PC-9 (cell line): ENCODE data around the gene ADORA1. TPM values are rescaled to one million over a fixed set of nuclear protein-coding genes. Genes with fewer than 3 reads are reported as not detected.

Source experiments
- BruUV-seq: library from RNA; stranded (reverse); fragments of 400-500 nt; replicated peaks from 2 replicates; lab custom pipeline; 2021; lab: Mats Ljungman, UMichigan
- CTCF ChIA-PET: fragments of 300-600 bp; sonication (Branson Sonifier 250); formaldehyde crosslinking; loops from one replicate; lab custom pipeline; 2022; ENCODE audit warnings: antibody characterized with exemption; lab: Charles Lee
- POLR2A ChIA-PET: fragments of 300-600 bp; sonication (Branson Sonifier 250); formaldehyde crosslinking; loops from one replicate; lab custom pipeline; 2022; ENCODE audit warnings: antibody characterized with exemption; ENCODE audit not compliant: unreplicated experiment; lab: Charles Lee
- DNase-seq, 2 experiments: peaks; one replicate each; pipeline versions ENCODE4 v3.0.0 to v3.0.0-alpha.2; 2015 to 2022; ENCODE audit warnings: mixed read lengths in 1 of 2
- H2AFZ ChIP-seq: fragments of 200-600 bp; sonication (generic); 2 replicates; pipeline ENCODE4 v1.8.1; 2017; ENCODE audit warnings: antibody characterized with exemption
- H3F3A ChIP-seq: fragments of 200-600 bp; sonication (generic); 2 replicates; pipeline ENCODE4 v1.8.1; 2017; ENCODE audit warnings: antibody characterized with exemption, mild to moderate bottlenecking, low read depth; ENCODE audit not compliant: insufficient read depth
- H3K27ac ChIP-seq: fragments of 200-600 bp; sonication (generic); 2 replicates; pipeline ENCODE4 v1.6.1; 2016; ENCODE audit warnings: mixed run types
- H3K27me3 ChIP-seq: fragments of 200-600 bp; sonication (generic); 2 replicates; pipeline ENCODE4 v1.6.1; 2016; ENCODE audit warnings: low read depth, mixed run types; ENCODE audit not compliant: insufficient read depth
- H3K36me3 ChIP-seq: fragments of 200-600 bp; sonication (generic); 2 replicates; pipeline ENCODE4 v1.6.1; 2016; ENCODE audit warnings: low read depth, mixed run types
- H3K4me1 ChIP-seq: fragments of 200-600 bp; sonication (generic); replicated peaks from 2 replicates; pipeline ENCODE4 v1.6.1; 2016; ENCODE audit warnings: mixed run types; ENCODE audit not compliant: insufficient read depth
- H3K4me2 ChIP-seq: fragments of 200-600 bp; sonication (generic); 2 replicates; pipeline ENCODE4 v1.6.1; 2017; ENCODE audit warnings: mixed run types
- H3K4me3 ChIP-seq: fragments of 200-600 bp; sonication (generic); 2 replicates; pipeline ENCODE4 v1.6.1; 2016; ENCODE audit warnings: mixed run types
- H3K79me2 ChIP-seq: fragments of 200-600 bp; sonication (generic); 2 replicates; pipeline ENCODE4 v1.6.1; 2017; ENCODE audit warnings: low read depth, mixed run types
- H3K9me2 ChIP-seq: fragments of 200-600 bp; sonication (generic); 2 replicates; pipeline ENCODE4 v1.8.1; 2017; ENCODE audit warnings: mild to moderate bottlenecking; ENCODE audit not compliant: insufficient read depth
- H3K9me3 ChIP-seq: fragments of 200-600 bp; sonication (generic); 2 replicates; pipeline ENCODE4 v1.8.1; 2016; ENCODE audit warnings: low read depth; ENCODE audit not compliant: insufficient read depth
- H4K20me1 ChIP-seq: fragments of 200-600 bp; sonication (generic); 2 replicates; pipeline ENCODE4 v1.8.1; 2017; ENCODE audit not compliant: insufficient read depth
- EZH2 ChIP-seq: fragments of 200-600 bp; sonication (generic); IDR thresholded peaks from 2 replicates; pipeline ENCODE4 v1.8.0; 2017; ENCODE audit warnings: antibody characterized with exemption, low read depth
- intact Hi-C: fragments of 100-400 bp; cut with micrococcal nuclease; formaldehyde crosslinking; loops from one replicate; pipeline ENCODE4 v1.10.0; 2022; ENCODE audit not compliant: unreplicated experiment
- total RNA-seq: library from RNA; stranded (reverse); gene quantifications from 2 replicates; pipeline ENCODE4 v1.2.3, GENCODE V29; 2021
- TF ChIP-seq, protein P1 (sequence below): fragments of 200-600 bp; sonication (generic); conservative IDR thresholded peaks from 2 replicates; pipeline ENCODE4 v1.6.1; 2017; ENCODE audit warnings: mixed run types, antibody characterized with exemption, mild to moderate bottlenecking, moderate library complexity

ADORA1 gene
- total RNA-seq, 1 experiment from 2014 or later: 8.3 TPM

GRCh38 chr1:203138066-203138465, 10.5 kb downstream of the ADORA1 start:
- TF ChIP-seq, protein P1, sequence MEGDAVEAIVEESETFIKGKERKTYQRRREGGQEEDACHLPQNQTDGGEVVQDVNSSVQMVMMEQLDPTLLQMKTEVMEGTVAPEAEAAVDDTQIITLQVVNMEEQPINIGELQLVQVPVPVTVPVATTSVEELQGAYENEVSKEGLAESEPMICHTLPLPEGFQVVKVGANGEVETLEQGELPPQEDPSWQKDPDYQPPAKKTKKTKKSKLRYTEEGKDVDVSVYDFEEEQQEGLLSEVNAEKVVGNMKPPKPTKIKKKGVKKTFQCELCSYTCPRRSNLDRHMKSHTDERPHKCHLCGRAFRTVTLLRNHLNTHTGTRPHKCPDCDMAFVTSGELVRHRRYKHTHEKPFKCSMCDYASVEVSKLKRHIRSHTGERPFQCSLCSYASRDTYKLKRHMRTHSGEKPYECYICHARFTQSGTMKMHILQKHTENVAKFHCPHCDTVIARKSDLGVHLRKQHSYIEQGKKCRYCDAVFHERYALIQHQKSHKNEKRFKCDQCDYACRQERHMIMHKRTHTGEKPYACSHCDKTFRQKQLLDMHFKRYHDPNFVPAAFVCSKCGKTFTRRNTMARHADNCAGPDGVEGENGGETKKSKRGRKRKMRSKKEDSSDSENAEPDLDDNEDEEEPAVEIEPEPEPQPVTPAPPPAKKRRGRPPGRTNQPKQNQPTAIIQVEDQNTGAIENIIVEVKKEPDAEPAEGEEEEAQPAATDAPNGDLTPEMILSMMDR: no peak
- no peak for TF ChIP-seq EZH2
- Histone ChIP-seq H3K27me3 (no peaks in the 10 kb centered on the region), H3K4me2 (no peak overlapping the region), H3K9me3 (no peaks in the 10 kb centered on the region), H4K20me1 (no peaks in the 10 kb centered on the region), H3K4me3 (no peak overlapping the region), H3F3A (peaks cover 42% of the 10 kb centered on the region), H2AFZ (no peak overlapping the region), H3K79me2 (peaks cover 24% of the 10 kb centered on the region), H3K36me3 (peaks cover 10% of the 10 kb centered on the region; the same call in 1 of the 2 replicates), H3K27ac (no peak overlapping the region), H3K4me1 (peaks cover 42% of the 10 kb centered on the region), H3K9me2 (no peaks in the 10 kb centered on the region)
- CTCF ChIA-PET: no interaction called here
- intact Hi-C loops: no loop called here
- no TSS peak for BruUV-seq
- no peak for DNase-seq
- POLR2A ChIA-PET: no interaction called here

DNA sequence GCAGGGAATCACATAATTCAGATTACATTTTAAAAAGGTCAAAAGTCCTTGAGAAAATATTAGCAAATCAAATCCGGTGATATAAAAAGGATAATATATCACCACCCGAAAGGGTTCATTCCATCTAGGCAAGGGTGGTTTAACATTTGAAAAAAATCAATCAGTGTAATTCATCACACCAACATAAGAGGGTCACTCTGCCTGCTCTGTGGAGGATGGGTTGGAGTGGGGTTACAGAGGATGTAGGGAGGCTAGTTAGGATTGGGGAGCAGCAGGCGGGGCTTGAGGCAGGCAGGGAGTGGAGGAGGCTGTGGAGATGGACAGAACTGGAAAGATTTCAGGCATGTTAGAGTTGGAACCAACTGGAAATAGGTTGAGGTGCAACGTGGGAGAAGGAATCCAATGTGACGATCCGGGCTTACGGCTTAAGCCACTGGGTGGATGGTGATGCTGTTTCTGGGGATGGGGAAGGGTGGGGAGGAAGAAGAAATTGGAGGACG, 12.5 kb downstream of the ADORA1 start:
- CTCF ChIA-PET: no interaction called here
- Histone ChIP-seq H3K79me2 (peaks cover 20% of the 10 kb centered on the region), H3K9me3 (no peaks in the 10 kb centered on the region), H4K20me1 (no peaks in the 10 kb centered on the region), H3K4me3 (no peak overlapping the region), H3F3A (peaks cover 22% of the 10 kb centered on the region), H2AFZ (no peak overlapping the region), H3K4me1 (peaks cover 33% of the 10 kb centered on the region), H3K27me3 (no peaks in the 10 kb centered on the region), H3K27ac (no peak overlapping the region), H3K4me2 (no peak overlapping the region), H3K36me3 (peaks cover 10% of the 10 kb centered on the region; the same call in 1 of the 2 replicates), H3K9me2 (no peaks in the 10 kb centered on the region)
- POLR2A ChIA-PET: no interaction called here
- BruUV-seq: no TSS peak
- TF ChIP-seq, protein P1: no peak
- no peak for TF ChIP-seq EZH2
- no peak for DNase-seq
- intact Hi-C loops: no loop called here

GRCh38 chr1:203140743-203141520, 13.4 kb downstream of the ADORA1 start:
- Histone ChIP-seq H3K36me3 (peaks cover 10% of the 10 kb centered on the region; the same call in 1 of the 2 replicates), H3K9me3 (no peaks in the 10 kb centered on the region), H3K4me2 (no peak overlapping the region), H3F3A (peaks cover 13% of the 10 kb centered on the region; the same call in 1 of the 2 replicates), H3K9me2 (no peaks in the 10 kb centered on the region), H2AFZ (no peak overlapping the region), H3K4me3 (no peak overlapping the region), H3K27me3 (no peaks in the 10 kb centered on the region), H4K20me1 (no peaks in the 10 kb centered on the region), H3K27ac (no peak overlapping the region), H3K79me2 (peaks cover 20% of the 10 kb centered on the region), H3K4me1 (peaks cover 24% of the 10 kb centered on the region)
- TF ChIP-seq, protein P1: no peak
- no peak for TF ChIP-seq EZH2
- ChIA-PET CTCF (no interaction called here), POLR2A (no interaction called here)
- DNase-seq: no peak
- BruUV-seq: no TSS peak
- intact Hi-C loops: no loop called here
